GM18517 (cell line): ENCODE data around the gene MEGF6.

ENCODE experiments used
- ATAC-seq: cut with Tn5 transposase; IDR thresholded peaks from one replicate; pipeline ENCODE4 v1.9.1; 2021; ENCODE audit warnings: mild to moderate bottlenecking, moderate library complexity; ENCODE audit not compliant: unreplicated experiment

The MEGF6 gene

GRCh38 chr1:3510136-3510955, 101.0 kb downstream of the MEGF6 start:
- ATAC-seq: no peak

GRCh38 chr1:3509721-3510120, 101.6 kb downstream of the MEGF6 start:
- no peak for ATAC-seq

- ATAC-seq: no peak
Observed at GRCh38 chr1:3508757-3509415, 102.4 kb downstream of the MEGF6 start.

- ATAC-seq: no peak
Observed at GRCh38 chr1:3507636-3508275, 103.6 kb downstream of the MEGF6 start.

- ATAC-seq: no peak
Observed at GRCh38 chr1:3506943-3507342, 104.4 kb downstream of the MEGF6 start.

GRCh38 chr1:3506041-3506440, 105.3 kb downstream of the MEGF6 start:
- no peak for ATAC-seq

GRCh38 chr1:3505161-3505560, 106.1 kb downstream of the MEGF6 start:
- ATAC-seq: no peak

GRCh38 chr1:3504822-3505153, 106.5 kb downstream of the MEGF6 start:
- ATAC-seq: no peak

GRCh38 chr1:3504151-3504821, 107.0 kb downstream of the MEGF6 start:
- ATAC-seq: no peak

- ATAC-seq: no peak
Observed at GRCh38 chr1:3503525-3503886, 107.8 kb downstream of the MEGF6 start.

GRCh38 chr1:3502641-3503524, 108.4 kb downstream of the MEGF6 start:
- no peak for ATAC-seq

GRCh38 chr1:3501856-3502640, 109.3 kb downstream of the MEGF6 start:
- no peak for ATAC-seq

GRCh38 chr1:3501437-3501836, 109.9 kb downstream of the MEGF6 start:
- ATAC-seq: no peak

- no peak for ATAC-seq
Observed at GRCh38 chr1:3500265-3500835, 111.0 kb downstream of the MEGF6 start.

- no peak for ATAC-seq
Observed at GRCh38 chr1:3499611-3500010, 111.7 kb downstream of the MEGF6 start.

GRCh38 chr1:3498986-3499385, 112.3 kb downstream of the MEGF6 start:
- ATAC-seq: no peak

GRCh38 chr1:3498246-3498930, 112.9 kb downstream of the MEGF6 start:
- no peak for ATAC-seq

GRCh38 chr1:3497521-3497920, 113.8 kb downstream of the MEGF6 start:
- ATAC-seq: no peak

GRCh38 chr1:3496916-3497315, 114.4 kb downstream of the MEGF6 start:
- ATAC-seq: no peak
